H1 (cell line): ENCODE measurements around the gene TSR1. TPM values are rescaled to one million over a fixed set of nuclear protein-coding genes. Genes with fewer than 3 reads are reported as not detected.

ENCODE experiments used
- CTCF ChIA-PET: fragments of 300-600 bp; sonication (Branson Sonifier 250); formaldehyde crosslinking; loops from one replicate; lab custom pipeline; 2021; ENCODE audit not compliant: partially characterized antibody; lab: Charles Lee
- POLR2A ChIA-PET: fragments of 300-600 bp; sonication (Branson Sonifier 250); formaldehyde crosslinking; loops from one replicate; lab custom pipeline; 2021; ENCODE audit warnings: inconsistent platforms; ENCODE audit not compliant: partially characterized antibody; lab: Charles Lee
- DNase-seq, 2 experiments: peaks; one replicate each; pipeline versions ENCODE4 v3.0.0 to v3.0.0-alpha.2; 2010 to 2022; ENCODE audit warnings: low spot score in 2 of 2, low read depth in 1 of 2, mixed read lengths in 1 of 2
- FAIRE-seq: peaks from 2 replicates; lab custom pipeline; 2011; peaks lifted over from hg19 to GRCh38; lab: Jason Lieb, UNC
- H2AFZ ChIP-seq: 2 replicates; pipeline ENCODE4 v1.8.1; 2012; ENCODE audit warnings: low read length, inconsistent platforms
- H2AK5ac ChIP-seq: 2 replicates; pipeline ENCODE4 v1.6.1; 2013; ENCODE audit warnings: low read depth, low read length
- H2BK120ac ChIP-seq: replicated peaks from 2 replicates; pipeline ENCODE3; 2013; ENCODE audit warnings: low read depth, low read length, inconsistent platforms
- H2BK12ac ChIP-seq: 2 replicates; pipeline ENCODE4 v1.6.1; 2013; ENCODE audit warnings: low read depth, low read length
- H2BK15ac ChIP-seq: 2 replicates; pipeline ENCODE4 v1.6.1; 2013; ENCODE audit warnings: low read length
- H2BK20ac ChIP-seq: 2 replicates; pipeline ENCODE4 v1.6.1; 2013; ENCODE audit warnings: low read length
- H2BK5ac ChIP-seq: 2 replicates; pipeline ENCODE4 v1.6.1; 2013; ENCODE audit warnings: low read depth, low read length
- H3K14ac ChIP-seq: 2 replicates; pipeline ENCODE4 v1.6.1; 2013; ENCODE audit warnings: inconsistent platforms; ENCODE audit not compliant: insufficient read length
- H3K18ac ChIP-seq: 2 replicates; pipeline ENCODE4 v1.6.1; 2013; ENCODE audit warnings: low read length; ENCODE audit errors: extremely low read depth
- H3K23ac ChIP-seq: 2 replicates; pipeline ENCODE4 v1.6.1; 2013; ENCODE audit warnings: inconsistent platforms; ENCODE audit not compliant: insufficient read length
- H3K23me2 ChIP-seq: 2 replicates; pipeline ENCODE4 v1.6.1; 2013; ENCODE audit warnings: low read depth, low read length
- H3K27ac ChIP-seq: 2 replicates; pipeline ENCODE4 v1.6.1; 2011; ENCODE audit warnings: low read depth, low read length, inconsistent platforms
- H3K27me3 ChIP-seq, 4 experiments: replicated peaks in 1 of 4; 1 replicate in 1 of 4; 2 replicates in 3 of 4; pipeline versions ENCODE4 v1.6.1 to v1.8.1; 2011 to 2013; ENCODE audit warnings: low read length in 3 of 4, mild to moderate bottlenecking in 3 of 4, inconsistent platforms in 2 of 4, mixed read lengths in 2 of 4, moderate library complexity in 1 of 4; ENCODE audit not compliant: control insufficient read depth in 3 of 4, insufficient read depth in 3 of 4; ENCODE audit errors: extremely low read depth in 1 of 4
- H3K36me3 ChIP-seq, 4 experiments: 2 replicates each; pipeline versions ENCODE4 v1.6.1 to v1.8.1; 2011 to 2013; ENCODE audit warnings: mild to moderate bottlenecking in 4 of 4, low read length in 3 of 4, moderate library complexity in 2 of 4, control low read depth in 1 of 4, inconsistent platforms in 1 of 4; ENCODE audit not compliant: insufficient read depth in 4 of 4, control insufficient read depth in 2 of 4
- H3K4ac ChIP-seq: replicated peaks from 2 replicates; pipeline ENCODE3; 2013; ENCODE audit warnings: low read length, low read depth, mixed read lengths, inconsistent platforms; ENCODE audit not compliant: insufficient read length
- H3K4me1 ChIP-seq, 4 experiments: replicated peaks in 1 of 4; 1 replicate in 1 of 4; 2 replicates in 3 of 4; pipeline versions ENCODE4 v1.6.1 to v1.8.1; 2011 to 2013; ENCODE audit warnings: low read length in 3 of 4, inconsistent platforms in 2 of 4, mixed read lengths in 1 of 4; ENCODE audit not compliant: insufficient read depth in 4 of 4, control insufficient read depth in 3 of 4
- H3K4me2 ChIP-seq, 2 experiments: 2 replicates each; pipeline versions ENCODE4 v1.6.1 to v1.8.1; 2011 to 2013; ENCODE audit warnings: low read depth in 2 of 2, low read length in 2 of 2, control low read depth in 1 of 2, inconsistent platforms in 1 of 2, mild to moderate bottlenecking in 1 of 2; ENCODE audit not compliant: insufficient read depth in 1 of 2
- H3K4me3 ChIP-seq, 4 experiments: fragments of 200-600, 300-600 bp in 1 of 4; sonication (generic), shearing (Covaris generic), sonication (Bioruptor Twin) in 1 of 4; 2 replicates each; pipeline versions ENCODE4 v1.5.1 to v1.8.1; 2011 to 2016; ENCODE audit warnings: low read length in 4 of 4, low read depth in 3 of 4, control low read depth in 2 of 4, inconsistent platforms in 2 of 4, mild to moderate bottlenecking in 2 of 4, mixed read lengths in 1 of 4, moderate library complexity in 1 of 4; ENCODE audit not compliant: insufficient read depth in 2 of 4; ENCODE audit errors: extremely low read depth in 1 of 4
- H3K56ac ChIP-seq: replicated peaks from 2 replicates; pipeline ENCODE3; 2013; ENCODE audit warnings: low read depth, mild to moderate bottlenecking, mixed read lengths, low read length, inconsistent platforms; ENCODE audit not compliant: insufficient read length
- H3K79me1 ChIP-seq: 2 replicates; pipeline ENCODE4 v1.6.1; 2013; ENCODE audit warnings: low read depth, low read length, control low read depth
- H3K79me2 ChIP-seq, 2 experiments: 2 replicates each; pipeline versions ENCODE4 v1.6.1 to v1.8.1; 2012 to 2013; ENCODE audit warnings: low read length in 2 of 2, mild to moderate bottlenecking in 2 of 2, inconsistent platforms in 1 of 2; ENCODE audit not compliant: insufficient read depth in 2 of 2, control insufficient read depth in 1 of 2
- H3K9ac ChIP-seq, 4 experiments: replicated peaks in 1 of 4; 1 replicate in 1 of 4; 2 replicates in 3 of 4; pipeline versions ENCODE4 v1.6.1 to v1.8.1; 2011 to 2013; ENCODE audit warnings: low read depth in 3 of 4, low read length in 3 of 4, control low read depth in 2 of 4, mild to moderate bottlenecking in 2 of 4, moderate library complexity in 2 of 4, inconsistent platforms in 1 of 4; ENCODE audit errors: extremely low read depth in 1 of 4
- H3K9me3 ChIP-seq, 2 experiments: 2 replicates each; pipeline versions ENCODE4 v1.6.1 to v1.8.1; 2012 to 2013; ENCODE audit warnings: mild to moderate bottlenecking in 2 of 2, moderate library complexity in 2 of 2, control low read depth in 1 of 2, inconsistent platforms in 1 of 2, low read depth in 1 of 2, low read length in 1 of 2, mixed read lengths in 1 of 2; ENCODE audit not compliant: insufficient read depth in 2 of 2
- H4K20me1 ChIP-seq, 2 experiments: replicated peaks in 1 of 2; 2 replicates each; pipeline versions ENCODE3 to v1.8.1; 2011 to 2013; ENCODE audit warnings: inconsistent platforms in 2 of 2, low read length in 2 of 2, mild to moderate bottlenecking in 1 of 2; ENCODE audit not compliant: insufficient read depth in 2 of 2, control insufficient read depth in 1 of 2
- H4K5ac ChIP-seq: 2 replicates; pipeline ENCODE4 v1.6.1; 2013; ENCODE audit warnings: low read length, low read depth, mixed read lengths, inconsistent platforms; ENCODE audit not compliant: insufficient read length
- H4K8ac ChIP-seq: 2 replicates; pipeline ENCODE4 v1.8.0; 2013; ENCODE audit warnings: mild to moderate bottlenecking, moderate library complexity, low read length, inconsistent platforms; ENCODE audit not compliant: insufficient read depth; ENCODE audit errors: extremely low read depth
- H4K91ac ChIP-seq: replicated peaks from 2 replicates; pipeline ENCODE3; 2013; ENCODE audit warnings: low read length, mixed read lengths, inconsistent platforms; ENCODE audit not compliant: insufficient read length
- CHD1 ChIP-seq: IDR thresholded peaks from 2 replicates; pipeline ENCODE4 v1.6.1; 2012; ENCODE audit warnings: low read depth, low read length, improper control_type of control experiment
- GTF2F1 ChIP-seq: IDR thresholded peaks from 2 replicates; pipeline ENCODE4 v1.6.1; 2012; ENCODE audit warnings: low read depth, low read length, improper control_type of control experiment, borderline replicate concordance
- RXRA ChIP-seq: IDR thresholded peaks from 2 replicates; pipeline ENCODE4 v1.6.1; 2011; ENCODE audit warnings: low read depth, mild to moderate bottlenecking, low read length, moderate library complexity; ENCODE audit not compliant: insufficient read depth
- SRF ChIP-seq: IDR thresholded peaks from 2 replicates; pipeline ENCODE4 v1.6.1; 2011; ENCODE audit warnings: mild to moderate bottlenecking, low read depth, low read length, moderate library complexity
- TAF7 ChIP-seq: optimal IDR thresholded peaks from 2 replicates; pipeline ENCODE3; 2011; ENCODE audit warnings: low read depth, mild to moderate bottlenecking, inconsistent platforms, low read length, moderate library complexity, borderline replicate concordance
- TBP ChIP-seq: IDR thresholded peaks from 2 replicates; pipeline ENCODE4 v1.6.1; 2011; ENCODE audit warnings: low read depth, low read length, improper control_type of control experiment
- WGBS, 2 experiments: shearing (Covaris generic) in 1 of 2; methylation state at CpG; one replicate each; pipeline versions ENCODE4 v1.1.6 to v1.1.7; 2013 to 2015; ENCODE audit warnings: low lambda C conversion rate in 2 of 2, mixed read lengths in 2 of 2, inconsistent platforms in 1 of 2, low coverage in 1 of 2, missing lambda C conversion rate in 1 of 2; ENCODE audit not compliant: insufficient replicate concordance in 2 of 2, insufficient coverage in 1 of 2, insufficient read length in 1 of 2; ENCODE audit errors: extremely low coverage in 1 of 2, missing lambda C conversion rate in 1 of 2; 5-methylcytosine and 5-hydroxymethylcytosine counted together
- polyA plus RNA-seq, 7 experiments: library from polyadenylated mRNA; depleted of rRNA in 3 of 7; stranded (reverse) in 5 of 7; unstranded in 2 of 7; fragments of >200 nt in 5 of 7; fragments of 200-250 nt in 2 of 7; gene quantifications; 1 replicate in 5 of 7; 2 replicates in 1 of 7; 4 replicates in 1 of 7; pipeline versions ENCODE4 v1.2.1 to v1.2.3, GENCODE V29; 2011 to 2013; ENCODE audit warnings: missing spikeins in 2 of 7, mixed read lengths in 2 of 7
- total RNA-seq: library from RNA; stranded (reverse); fragmentation: NEBNext Ultra II Directional; extraction: Animal tissue kit (Norgen Biotek cat#: 25700); gene quantifications from 2 replicates; pipeline ENCODE4 v1.2.1, GENCODE V29; 2021
- TF ChIP-seq, protein P1 (sequence below), 3 experiments: IDR thresholded peaks; 1 replicate in 2 of 3; 2 replicates in 1 of 3; pipeline versions ENCODE4 v1.5.1 to v1.6.1; 2011; ENCODE audit warnings: low read length in 3 of 3, mild to moderate bottlenecking in 3 of 3, inconsistent platforms in 2 of 3, low read depth in 1 of 3, moderate library complexity in 1 of 3; ENCODE audit not compliant: insufficient read depth in 1 of 3; ENCODE audit errors: control extremely low read depth in 1 of 3
- TF ChIP-seq, protein P2 (sequence below): IDR thresholded peaks from 2 replicates; pipeline ENCODE4 v1.6.1; 2011; ENCODE audit warnings: low read depth, mild to moderate bottlenecking, low read length; ENCODE audit not compliant: insufficient read depth
- TF ChIP-seq, protein P3 (sequence below): IDR thresholded peaks from 2 replicates; pipeline ENCODE4 v1.6.1; 2012; ENCODE audit warnings: low read length, inconsistent platforms

TSR1 gene
- total and polyA plus RNA-seq, 2 of the 8 experiments (the other 6 are each of a cell fraction or from before 2014, with no cell fraction given): 14.5 to 69.7 TPM

DNA sequence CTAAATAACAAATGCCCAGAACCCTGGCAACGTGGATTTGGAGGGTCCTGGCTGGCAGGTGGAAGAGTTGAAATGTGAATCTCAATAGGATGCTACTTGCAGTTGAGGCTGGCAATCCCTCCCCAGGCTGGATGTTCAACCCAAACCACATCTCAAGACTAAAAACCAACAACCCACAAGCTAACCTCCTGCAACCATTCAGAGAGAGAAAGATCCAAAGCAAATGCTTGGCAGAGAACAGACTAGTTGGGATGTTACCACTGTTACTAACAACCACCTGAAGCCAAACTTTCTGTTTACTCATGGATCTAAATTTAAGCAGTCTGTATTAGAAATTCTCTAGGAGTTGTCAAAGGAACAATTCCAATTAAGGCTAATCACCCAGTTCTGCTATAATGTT lies 60.5 kb downstream of the TSR1 start:
- Histone ChIP-seq H3K9ac (no peak overlapping the region), H3K56ac (no peak overlapping the region), H3K36me3 (peaks cover 0 to 14% (median 9%) of the 10 kb centered on the region in 4 experiments; a peak in 5 of 8 replicates), H4K91ac (no peak overlapping the region), H3K79me1 (no peaks in the 10 kb centered on the region), H3K4me3 (no peak overlapping the region), H3K18ac (no peak overlapping the region), H3K4me2 (no peak overlapping the region), H4K8ac (no peak overlapping the region), H2BK15ac (no peak overlapping the region), H2BK12ac (no peak overlapping the region), H3K27me3 (no peaks in the 10 kb centered on the region), H2AFZ (no peak overlapping the region), H3K27ac (no peak overlapping the region), H3K4me1 (no peaks in the 10 kb centered on the region), H4K20me1 (peaks cover 0 to 2% of the 10 kb centered on the region in 2 experiments), H3K23me2 (no peaks in the 10 kb centered on the region), H4K5ac (no peak overlapping the region), H3K79me2 (no peaks in the 10 kb centered on the region), H2BK5ac (no peak overlapping the region), H2BK20ac (no peak overlapping the region), H2AK5ac (no peak overlapping the region), H3K23ac (no peak overlapping the region), H3K14ac (no peak overlapping the region), H2BK120ac (no peak overlapping the region), H3K4ac (no peak overlapping the region), H3K9me3 (no peaks in the 10 kb centered on the region)
- WGBS, 2 experiments: 86% methylated on average over 1 of the region's 1 CpG; no CpG with 5 or more reads in 1 of the 2 experiments
- ChIA-PET CTCF (interaction anchor here (0.8 to 1.4 kb wide), 3 partner anchors 9 to 31 kb away, joined by 3 to 4 read pairs (median 3); no protein-coding TSS in a partner anchor), POLR2A (interaction anchor here (1.1 kb wide), 1 partner anchor 23 kb away, joined by 4 read pairs; no protein-coding TSS in a partner anchor)
- no peak for DNase-seq
- no peak for FAIRE-seq
- TF ChIP-seq, protein P1, sequence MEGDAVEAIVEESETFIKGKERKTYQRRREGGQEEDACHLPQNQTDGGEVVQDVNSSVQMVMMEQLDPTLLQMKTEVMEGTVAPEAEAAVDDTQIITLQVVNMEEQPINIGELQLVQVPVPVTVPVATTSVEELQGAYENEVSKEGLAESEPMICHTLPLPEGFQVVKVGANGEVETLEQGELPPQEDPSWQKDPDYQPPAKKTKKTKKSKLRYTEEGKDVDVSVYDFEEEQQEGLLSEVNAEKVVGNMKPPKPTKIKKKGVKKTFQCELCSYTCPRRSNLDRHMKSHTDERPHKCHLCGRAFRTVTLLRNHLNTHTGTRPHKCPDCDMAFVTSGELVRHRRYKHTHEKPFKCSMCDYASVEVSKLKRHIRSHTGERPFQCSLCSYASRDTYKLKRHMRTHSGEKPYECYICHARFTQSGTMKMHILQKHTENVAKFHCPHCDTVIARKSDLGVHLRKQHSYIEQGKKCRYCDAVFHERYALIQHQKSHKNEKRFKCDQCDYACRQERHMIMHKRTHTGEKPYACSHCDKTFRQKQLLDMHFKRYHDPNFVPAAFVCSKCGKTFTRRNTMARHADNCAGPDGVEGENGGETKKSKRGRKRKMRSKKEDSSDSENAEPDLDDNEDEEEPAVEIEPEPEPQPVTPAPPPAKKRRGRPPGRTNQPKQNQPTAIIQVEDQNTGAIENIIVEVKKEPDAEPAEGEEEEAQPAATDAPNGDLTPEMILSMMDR (IDR thresholded peaks at IDR 0.05; ENCODE audit: control extremely low read depth in 1 of 3, insufficient read depth in 1 of 3, low read depth in 1 of 3, low read length in 3 of 3): no peak
- TF ChIP-seq TBP (no peak), CHD1 (no peak), RXRA (no peak), SRF (no peak), TAF7 (no peak), GTF2F1 (no peak)
- TF ChIP-seq, protein P2, sequence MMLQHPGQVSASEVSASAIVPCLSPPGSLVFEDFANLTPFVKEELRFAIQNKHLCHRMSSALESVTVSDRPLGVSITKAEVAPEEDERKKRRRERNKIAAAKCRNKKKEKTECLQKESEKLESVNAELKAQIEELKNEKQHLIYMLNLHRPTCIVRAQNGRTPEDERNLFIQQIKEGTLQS: no peak
- TF ChIP-seq, protein P3, sequence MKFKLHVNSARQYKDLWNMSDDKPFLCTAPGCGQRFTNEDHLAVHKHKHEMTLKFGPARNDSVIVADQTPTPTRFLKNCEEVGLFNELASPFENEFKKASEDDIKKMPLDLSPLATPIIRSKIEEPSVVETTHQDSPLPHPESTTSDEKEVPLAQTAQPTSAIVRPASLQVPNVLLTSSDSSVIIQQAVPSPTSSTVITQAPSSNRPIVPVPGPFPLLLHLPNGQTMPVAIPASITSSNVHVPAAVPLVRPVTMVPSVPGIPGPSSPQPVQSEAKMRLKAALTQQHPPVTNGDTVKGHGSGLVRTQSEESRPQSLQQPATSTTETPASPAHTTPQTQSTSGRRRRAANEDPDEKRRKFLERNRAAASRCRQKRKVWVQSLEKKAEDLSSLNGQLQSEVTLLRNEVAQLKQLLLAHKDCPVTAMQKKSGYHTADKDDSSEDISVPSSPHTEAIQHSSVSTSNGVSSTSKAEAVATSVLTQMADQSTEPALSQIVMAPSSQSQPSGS: no peak
